ENCODE measurements around the gene CAMK2G. TPM values are rescaled to one million over a fixed set of nuclear protein-coding genes. Genes with fewer than 3 reads are reported as not detected.

The CAMK2G gene
- 24.9 TPM for polyA plus RNA-seq (2012; ENCODE audit: insufficient read length, low read depth)

DNA sequence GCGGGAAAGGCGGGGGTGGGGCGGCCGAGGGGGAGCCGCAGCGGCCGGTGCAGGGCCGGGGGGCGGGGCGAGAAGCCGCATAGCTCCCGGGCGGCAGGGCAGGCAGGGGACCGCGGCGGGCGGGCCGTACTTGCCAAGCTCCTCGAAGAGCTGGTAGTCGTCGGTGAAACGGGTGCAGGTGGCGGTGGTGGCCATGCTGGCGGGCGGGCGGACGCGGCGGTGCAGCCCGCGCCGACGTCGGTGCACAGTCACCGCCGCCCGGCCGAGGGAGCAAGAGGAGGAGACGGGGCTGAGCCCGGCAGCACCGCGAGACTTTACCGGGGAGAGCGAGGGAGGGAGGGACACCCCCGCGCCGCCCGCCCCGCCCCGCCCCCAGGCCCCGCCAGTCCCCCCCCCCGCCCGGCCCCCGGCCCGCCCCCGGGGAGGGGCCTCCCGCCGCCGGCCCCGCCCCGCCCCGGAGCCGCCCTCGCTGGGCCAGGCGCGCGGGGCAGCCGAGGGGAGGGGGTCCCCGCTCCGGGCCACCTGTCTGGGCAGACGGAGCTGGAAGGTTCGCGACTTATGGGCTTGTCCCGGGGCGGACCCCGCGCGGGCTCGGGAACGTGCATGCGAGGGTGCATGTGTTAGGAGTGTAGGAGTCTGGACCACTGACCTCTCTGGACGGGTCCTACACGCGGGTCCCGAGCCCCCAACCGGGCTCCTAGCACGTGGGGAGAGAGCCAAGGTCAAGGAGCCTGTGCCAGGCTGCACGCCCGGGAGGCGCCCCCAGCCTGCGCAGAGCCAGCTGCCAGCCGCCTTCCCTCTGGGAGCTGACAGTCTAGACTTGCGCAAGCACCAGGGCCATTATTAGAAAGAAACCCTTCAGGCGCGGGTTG, at the start of gene CAMK2G:
TSS of gene CAMK2G (minus strand) at position 289 of the 872 bp plus-strand sequence. CDS start at position 195, 94 bp downstream.
- TF ChIP-seq TAF1 (IDR thresholded peaks at IDR 0.05; ENCODE audit: borderline replicate concordance, insufficient read depth, low read length) (no peak), SIN3A (IDR thresholded peaks at IDR 0.05; ENCODE audit: borderline replicate concordance, insufficient read depth, low read length) (no peak), POLR2AphosphoS5 (IDR thresholded peaks at IDR 0.05; ENCODE audit: low read depth, low read length) (peak; percentile 52; the same call in 1 of the 2 replicates), FOXP2 (optimal IDR thresholded peaks at IDR 0.05; ENCODE audit: borderline replicate concordance, extremely low read depth, extremely low read length, insufficient read depth) (peak; percentile 49)

DNA sequence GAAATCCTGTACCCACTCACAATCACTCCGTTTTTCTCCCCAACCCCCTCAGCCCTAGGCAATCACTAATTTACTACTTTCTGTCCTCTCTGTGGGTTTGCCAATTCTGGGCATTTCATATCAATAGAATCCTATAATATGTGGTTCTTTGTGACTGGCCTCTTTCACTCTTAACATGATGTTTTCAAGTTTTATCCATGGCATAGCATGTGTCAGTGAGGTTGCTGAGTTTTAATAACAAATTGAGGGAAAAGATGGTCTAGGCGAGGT, 48.4 kb upstream of the CAMK2G start:
- TF ChIP-seq POLR2AphosphoS5 (IDR thresholded peaks at IDR 0.05; ENCODE audit: low read depth, low read length): no peak
- no peak for TF ChIP-seq TAF1 (IDR thresholded peaks at IDR 0.05; ENCODE audit: borderline replicate concordance, insufficient read depth, low read length)
- no peak for TF ChIP-seq FOXP2 (optimal IDR thresholded peaks at IDR 0.05; ENCODE audit: borderline replicate concordance, extremely low read depth, extremely low read length, insufficient read depth)
- TF ChIP-seq, protein P1, sequence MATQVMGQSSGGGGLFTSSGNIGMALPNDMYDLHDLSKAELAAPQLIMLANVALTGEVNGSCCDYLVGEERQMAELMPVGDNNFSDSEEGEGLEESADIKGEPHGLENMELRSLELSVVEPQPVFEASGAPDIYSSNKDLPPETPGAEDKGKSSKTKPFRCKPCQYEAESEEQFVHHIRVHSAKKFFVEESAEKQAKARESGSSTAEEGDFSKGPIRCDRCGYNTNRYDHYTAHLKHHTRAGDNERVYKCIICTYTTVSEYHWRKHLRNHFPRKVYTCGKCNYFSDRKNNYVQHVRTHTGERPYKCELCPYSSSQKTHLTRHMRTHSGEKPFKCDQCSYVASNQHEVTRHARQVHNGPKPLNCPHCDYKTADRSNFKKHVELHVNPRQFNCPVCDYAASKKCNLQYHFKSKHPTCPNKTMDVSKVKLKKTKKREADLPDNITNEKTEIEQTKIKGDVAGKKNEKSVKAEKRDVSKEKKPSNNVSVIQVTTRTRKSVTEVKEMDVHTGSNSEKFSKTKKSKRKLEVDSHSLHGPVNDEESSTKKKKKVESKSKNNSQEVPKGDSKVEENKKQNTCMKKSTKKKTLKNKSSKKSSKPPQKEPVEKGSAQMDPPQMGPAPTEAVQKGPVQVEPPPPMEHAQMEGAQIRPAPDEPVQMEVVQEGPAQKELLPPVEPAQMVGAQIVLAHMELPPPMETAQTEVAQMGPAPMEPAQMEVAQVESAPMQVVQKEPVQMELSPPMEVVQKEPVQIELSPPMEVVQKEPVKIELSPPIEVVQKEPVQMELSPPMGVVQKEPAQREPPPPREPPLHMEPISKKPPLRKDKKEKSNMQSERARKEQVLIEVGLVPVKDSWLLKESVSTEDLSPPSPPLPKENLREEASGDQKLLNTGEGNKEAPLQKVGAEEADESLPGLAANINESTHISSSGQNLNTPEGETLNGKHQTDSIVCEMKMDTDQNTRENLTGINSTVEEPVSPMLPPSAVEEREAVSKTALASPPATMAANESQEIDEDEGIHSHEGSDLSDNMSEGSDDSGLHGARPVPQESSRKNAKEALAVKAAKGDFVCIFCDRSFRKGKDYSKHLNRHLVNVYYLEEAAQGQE (IDR thresholded peaks at IDR 0.05; ENCODE audit: insufficient read depth in 1 of 2, low read depth in 2 of 2, low read length in 2 of 2): no peak
- TF ChIP-seq SIN3A (IDR thresholded peaks at IDR 0.05; ENCODE audit: borderline replicate concordance, insufficient read depth, low read length): no peak

DNA sequence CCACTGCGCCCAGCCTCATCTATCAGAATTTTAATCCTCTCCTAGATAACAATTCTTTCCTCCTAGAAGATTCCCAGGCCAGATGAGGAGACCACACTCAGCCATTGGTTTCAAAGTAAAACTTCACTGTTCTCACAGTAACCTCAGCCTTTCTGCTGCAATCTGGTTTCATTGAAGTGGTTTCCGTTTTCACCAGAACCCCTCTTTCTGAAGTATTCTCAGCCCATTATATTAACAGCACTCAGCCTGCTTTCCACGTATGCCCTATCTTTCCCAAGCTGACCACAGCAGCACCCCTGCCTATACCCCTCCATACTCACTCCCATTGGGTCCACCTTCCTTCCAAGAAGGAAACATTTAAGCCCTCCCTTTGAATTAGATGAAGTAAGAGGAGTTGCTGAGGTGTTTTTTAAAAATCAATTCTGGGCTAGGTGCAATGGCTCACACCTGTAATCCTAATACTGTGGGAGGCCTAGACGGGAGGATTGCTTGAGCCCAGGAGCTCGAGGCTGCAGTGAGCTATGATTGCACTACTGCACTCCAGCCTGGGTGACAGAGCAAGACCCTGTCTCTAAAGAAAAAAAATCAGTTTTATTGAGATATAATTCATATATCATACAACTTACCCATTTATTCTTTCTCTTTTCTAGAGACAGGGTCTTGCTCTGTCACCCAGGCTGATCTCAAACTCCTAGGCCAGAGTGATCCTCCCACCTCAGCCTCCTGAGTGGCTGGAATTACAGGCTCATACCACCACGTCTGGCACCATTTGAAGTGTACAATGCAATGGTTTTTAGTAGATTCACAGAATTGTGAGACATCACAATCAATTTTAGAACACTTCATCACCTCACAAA, 47.9 kb upstream of the CAMK2G start:
- TF ChIP-seq POLR2AphosphoS5 (IDR thresholded peaks at IDR 0.05; ENCODE audit: low read depth, low read length) (no peak), TAF1 (IDR thresholded peaks at IDR 0.05; ENCODE audit: borderline replicate concordance, insufficient read depth, low read length) (no peak), SIN3A (IDR thresholded peaks at IDR 0.05; ENCODE audit: borderline replicate concordance, insufficient read depth, low read length) (no peak)

DNA sequence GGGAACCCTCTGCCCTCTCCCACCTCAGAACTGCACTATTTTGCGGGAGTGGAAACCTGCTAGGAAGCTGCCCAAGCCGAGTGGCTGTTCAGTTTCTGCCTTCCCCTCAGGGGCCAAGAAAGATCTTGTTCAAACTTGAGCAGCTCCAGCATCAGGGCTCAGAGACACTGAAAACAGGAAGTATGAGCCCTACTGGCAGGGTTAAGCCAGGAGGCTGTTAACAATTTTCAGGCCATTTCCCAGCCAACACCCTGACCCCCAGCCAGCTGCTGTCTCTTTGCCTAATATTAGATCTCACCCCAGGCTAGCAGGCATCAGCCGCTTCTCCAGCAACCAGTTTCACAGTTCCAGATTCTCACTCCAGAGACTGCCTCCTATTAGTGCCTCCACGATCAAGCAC, 45.7 kb upstream of the CAMK2G start:
- TF ChIP-seq SIN3A (IDR thresholded peaks at IDR 0.05; ENCODE audit: borderline replicate concordance, insufficient read depth, low read length) (no peak), TAF1 (IDR thresholded peaks at IDR 0.05; ENCODE audit: borderline replicate concordance, insufficient read depth, low read length) (no peak), FOXP2 (optimal IDR thresholded peaks at IDR 0.05; ENCODE audit: borderline replicate concordance, extremely low read depth, extremely low read length, insufficient read depth) (no peak), POLR2AphosphoS5 (IDR thresholded peaks at IDR 0.05; ENCODE audit: low read depth, low read length) (no peak)
- TF ChIP-seq, protein P1 (IDR thresholded peaks at IDR 0.05; ENCODE audit: insufficient read depth in 1 of 2, low read depth in 2 of 2, low read length in 2 of 2): no peak

DNA sequence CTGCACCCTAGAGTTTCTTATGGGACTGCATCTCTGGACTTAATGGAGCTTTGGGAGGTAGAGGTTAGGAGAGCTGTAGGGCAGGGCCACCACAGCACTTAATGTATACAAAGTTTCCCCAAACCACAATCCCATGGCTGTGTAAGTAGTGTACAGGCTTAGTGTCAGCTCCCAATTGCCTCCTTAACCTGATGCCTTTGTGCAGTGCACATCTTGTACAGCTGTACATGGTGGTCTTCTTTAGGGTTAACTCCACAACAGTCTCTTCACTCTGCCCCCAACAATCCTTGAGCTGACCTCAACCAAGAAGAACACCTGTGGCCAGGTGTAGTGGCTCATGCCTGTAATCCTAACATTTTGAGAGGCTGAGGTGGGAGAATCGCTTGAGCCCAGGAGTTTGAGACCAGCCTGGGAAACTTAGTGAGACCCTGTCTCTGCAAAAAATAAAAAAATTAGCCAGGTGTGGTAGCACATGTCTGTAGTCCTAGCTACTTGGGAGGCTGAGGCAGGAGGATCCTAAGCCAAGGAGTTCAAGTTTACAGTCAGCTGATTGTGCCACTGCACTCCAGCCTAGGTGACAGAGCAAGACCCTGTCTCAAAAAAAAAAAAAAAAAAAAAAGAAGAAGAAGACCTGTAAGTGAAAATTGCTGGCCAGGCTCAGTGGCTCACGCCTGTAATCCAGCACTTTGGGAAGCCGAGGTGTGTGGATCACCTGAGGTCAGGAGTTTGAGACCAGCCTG, 43.4 kb upstream of the CAMK2G start:
- no peak for TF ChIP-seq TAF1 (IDR thresholded peaks at IDR 0.05; ENCODE audit: borderline replicate concordance, insufficient read depth, low read length)
- TF ChIP-seq POLR2AphosphoS5 (IDR thresholded peaks at IDR 0.05; ENCODE audit: low read depth, low read length): no peak
- no peak for TF ChIP-seq FOXP2 (optimal IDR thresholded peaks at IDR 0.05; ENCODE audit: borderline replicate concordance, extremely low read depth, extremely low read length, insufficient read depth)
- TF ChIP-seq SIN3A (IDR thresholded peaks at IDR 0.05; ENCODE audit: borderline replicate concordance, insufficient read depth, low read length): no peak
- TF ChIP-seq, protein P1 (IDR thresholded peaks at IDR 0.05; ENCODE audit: insufficient read depth in 1 of 2, low read depth in 2 of 2, low read length in 2 of 2): no peak
